BLaER1 treated with 17β-estradiol and CSF1 and Interleukin-3, amounts not matched to agents 10 nM and 100 nM (cell line): ENCODE measurements around the gene KDSR.

Experiments
- H3K27ac ChIP-seq, 11 experiments: shearing (Covaris generic); formaldehyde crosslinking; 2 replicates each; pipeline ENCODE4 v1.8.1; 2022
- H3K27me3 ChIP-seq, 11 experiments: shearing (Covaris generic); formaldehyde crosslinking; 2 replicates each; pipeline ENCODE4 v1.8.1; 2022
- H3K36me3 ChIP-seq, 11 experiments: shearing (Covaris generic); formaldehyde crosslinking; 2 replicates each; pipeline ENCODE4 v1.8.1; 2022
- H3K4me1 ChIP-seq, 10 experiments: shearing (Covaris generic); formaldehyde crosslinking; 2 replicates each; pipeline ENCODE4 v1.8.1; 2022
- H3K4me2 ChIP-seq, 11 experiments: shearing (Covaris generic); formaldehyde crosslinking; 2 replicates each; pipeline ENCODE4 v1.8.1; 2022
- H3K4me3 ChIP-seq, 10 experiments: shearing (Covaris generic); formaldehyde crosslinking; 2 replicates each; pipeline ENCODE4 v1.8.1; 2022
- H3K9ac ChIP-seq, 11 experiments: shearing (Covaris generic); formaldehyde crosslinking; 2 replicates each; pipeline ENCODE4 v1.8.1; 2022
- H3K9me3 ChIP-seq, 11 experiments: shearing (Covaris generic); formaldehyde crosslinking; replicated peaks in 1 of 11; 2 replicates each; pipeline ENCODE4 v1.8.1; 2022
- H4K20me1 ChIP-seq, 11 experiments: shearing (Covaris generic); formaldehyde crosslinking; 2 replicates each; pipeline ENCODE4 v1.8.1; 2022
- Cebpa-rat ChIP-seq, 11 experiments: shearing (Covaris generic); IDR thresholded peaks; 2 replicates each; pipeline ENCODE4 v1.8.1; 2022

KDSR gene

DNA sequence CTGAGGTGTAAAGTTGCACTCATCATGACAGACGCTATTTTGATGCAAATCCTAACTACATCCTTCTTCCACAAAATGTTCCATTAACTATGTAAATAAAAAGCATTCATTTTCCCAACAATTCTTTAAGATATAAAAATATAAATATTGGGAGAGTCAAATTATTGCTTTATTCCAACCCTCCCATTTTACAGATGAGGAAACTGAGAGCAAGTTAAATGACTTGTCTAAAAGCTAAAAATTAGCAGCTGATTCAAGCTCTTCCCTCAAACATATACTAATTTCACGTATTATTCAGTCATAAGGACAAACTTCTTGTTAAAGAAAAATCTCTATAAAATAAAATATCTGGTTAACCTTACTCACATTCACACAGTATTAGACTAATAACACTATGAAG, 16.8 kb downstream of the KDSR start:
- Histone ChIP-seq H3K36me3 (peaks cover 95 to 100% (median 99%) of the 10 kb centered on the region in 11 experiments), H3K9ac (no peak overlapping the region), H3K4me1 (peaks cover 0 to 4% (median 0%) of the 10 kb centered on the region in 10 experiments; a peak in 1 of 20 replicates), H3K27ac (no peak overlapping the region), H4K20me1 (peaks cover 0 to 1% (median 0%) of the 10 kb centered on the region in 11 experiments; a peak in 1 of 22 replicates), H3K4me3 (no peak overlapping the region), H3K4me2 (no peak overlapping the region), H3K27me3 (no peaks in the 10 kb centered on the region), H3K9me3 (no peaks in the 10 kb centered on the region)
- TF ChIP-seq Cebpa-rat (IDR thresholded peaks at IDR 0.05) = no peak

- no peak overlapping the region for H3K27ac ChIP-seq
- no peak overlapping the region for H3K9ac ChIP-seq
- peaks cover 0 to 6% (median 0%) of the 10 kb centered on the region in 10 experiments; a peak in 1 of 20 replicates for H3K4me1 ChIP-seq
- no peaks in the 10 kb centered on the region for H3K9me3 ChIP-seq
- H3K4me2 ChIP-seq = no peak overlapping the region
- H3K4me3 ChIP-seq = no peak overlapping the region
- H4K20me1 ChIP-seq = peaks cover 0 to 13% (median 0%) of the 10 kb centered on the region in 11 experiments; a peak in 2 of 22 replicates
- peaks cover 96 to 100% (median 99%) of the 10 kb centered on the region in 11 experiments for H3K36me3 ChIP-seq
- no peak for TF ChIP-seq Cebpa-rat (IDR thresholded peaks at IDR 0.05)
- H3K27me3 ChIP-seq = no peaks in the 10 kb centered on the region
These were observed 18.4 kb downstream of the KDSR start for GRCh38 chr18:63348508-63349136.

DNA sequence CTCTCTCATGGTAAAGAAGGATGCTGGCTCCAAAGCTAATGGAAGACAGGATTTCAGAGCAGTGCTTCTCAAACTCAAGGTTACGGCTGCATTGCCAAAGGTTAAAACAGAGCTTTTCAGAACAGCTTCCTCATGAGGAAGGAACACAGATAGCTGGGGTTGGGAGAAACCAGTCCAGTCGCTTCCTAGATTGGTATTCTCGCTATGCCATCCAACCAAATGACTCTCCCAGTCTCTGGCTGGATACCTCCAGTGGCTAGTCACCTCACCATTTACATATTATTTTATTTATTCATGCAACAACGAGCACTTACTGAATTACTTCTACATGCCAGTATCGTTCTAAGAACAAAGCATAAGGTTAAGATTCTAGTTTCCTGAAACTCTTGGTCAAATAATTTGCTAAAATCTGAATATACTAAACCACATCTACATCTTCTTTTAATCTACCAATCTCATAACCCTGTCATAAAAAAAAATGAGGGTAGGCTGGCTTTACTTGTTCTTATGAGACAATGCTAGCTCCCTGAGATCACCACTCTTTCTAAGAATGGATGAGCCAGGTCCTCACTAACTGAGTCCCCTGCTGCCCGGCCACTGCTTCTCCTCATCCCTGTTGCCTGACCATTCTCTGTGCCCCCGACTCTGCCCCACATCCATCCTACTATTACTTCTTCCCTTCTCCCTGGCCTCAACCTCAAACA, 20.4 kb downstream of the KDSR start:
- Histone ChIP-seq H3K4me1 (peaks cover 0 to 6% (median 0%) of the 10 kb centered on the region in 10 experiments; a peak in 1 of 20 replicates), H3K9ac (no peak overlapping the region), H3K27ac (no peak overlapping the region), H3K4me3 (no peak overlapping the region), H3K4me2 (no peak overlapping the region), H3K27me3 (no peaks in the 10 kb centered on the region), H4K20me1 (peaks cover 0 to 13% (median 0%) of the 10 kb centered on the region in 11 experiments; a peak in 2 of 22 replicates), H3K9me3 (no peaks in the 10 kb centered on the region), H3K36me3 (peaks cover 92 to 100% (median 99%) of the 10 kb centered on the region in 11 experiments)
- TF ChIP-seq Cebpa-rat (IDR thresholded peaks at IDR 0.05) = no peak

GRCh38 chr18:63346031-63346430, 21.0 kb downstream of the KDSR start:
- no peak for TF ChIP-seq Cebpa-rat (IDR thresholded peaks at IDR 0.05)
- Histone ChIP-seq H3K4me2 (no peak overlapping the region), H3K36me3 (peaks cover 86 to 100% (median 95%) of the 10 kb centered on the region in 11 experiments)

GRCh38 chr18:63344918-63345317, 22.1 kb downstream of the KDSR start:
- no peaks in the 10 kb centered on the region for H3K9me3 ChIP-seq
- no peak overlapping the region for H3K4me2 ChIP-seq
- peaks cover 0 to 6% (median 0%) of the 10 kb centered on the region in 10 experiments; a peak in 1 of 20 replicates for H3K4me1 ChIP-seq
- H3K27ac ChIP-seq = no peak overlapping the region
- TF ChIP-seq Cebpa-rat (IDR thresholded peaks at IDR 0.05) = no peak
- peaks cover 0 to 13% (median 0%) of the 10 kb centered on the region in 11 experiments; a peak in 2 of 22 replicates for H4K20me1 ChIP-seq
- no peaks in the 10 kb centered on the region for H3K27me3 ChIP-seq
- H3K4me3 ChIP-seq = no peak overlapping the region
- peaks cover 84 to 100% (median 94%) of the 10 kb centered on the region in 11 experiments for H3K36me3 ChIP-seq
- no peak overlapping the region for H3K9ac ChIP-seq

More at GRCh38 chr18:63346031-63346430, 21.0 kb downstream of the KDSR start:
- Histone ChIP-seq H3K4me3 (no peak overlapping the region), H3K9ac (no peak overlapping the region), H4K20me1 (peaks cover 0 to 13% (median 0%) of the 10 kb centered on the region in 11 experiments; a peak in 2 of 22 replicates), H3K27me3 (no peaks in the 10 kb centered on the region), H3K9me3 (no peaks in the 10 kb centered on the region), H3K4me1 (peaks cover 0 to 6% (median 0%) of the 10 kb centered on the region in 10 experiments; a peak in 1 of 20 replicates), H3K27ac (no peak overlapping the region)

DNA sequence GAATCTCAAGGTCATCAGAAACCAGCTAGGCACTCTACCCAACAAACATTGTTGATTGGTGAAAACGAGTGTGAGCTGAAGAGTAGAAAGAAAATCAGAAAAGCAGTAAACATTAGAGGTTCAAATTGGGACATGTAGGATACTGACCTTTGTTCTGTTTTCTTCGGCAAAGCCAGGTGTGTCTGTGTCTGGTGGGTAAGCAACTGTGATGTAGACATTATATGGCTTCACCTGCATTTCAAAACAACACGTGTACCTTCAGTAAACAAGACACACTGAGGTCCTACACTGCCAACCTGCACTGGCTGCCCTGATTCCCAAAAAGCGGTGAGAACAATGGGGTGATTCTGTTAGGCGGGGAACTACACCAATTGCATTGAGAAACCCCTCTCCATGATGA, 22.7 kb downstream of the KDSR start:
- Histone ChIP-seq H3K4me2 (no peak overlapping the region), H4K20me1 (peaks cover 0 to 13% (median 0%) of the 10 kb centered on the region in 11 experiments; a peak in 2 of 22 replicates), H3K9ac (no peak overlapping the region), H3K27ac (no peak overlapping the region), H3K4me1 (peaks cover 0 to 6% (median 0%) of the 10 kb centered on the region in 10 experiments; a peak in 1 of 20 replicates), H3K27me3 (no peaks in the 10 kb centered on the region), H3K36me3 (peaks cover 79 to 100% (median 90%) of the 10 kb centered on the region in 11 experiments), H3K4me3 (no peak overlapping the region), H3K9me3 (no peaks in the 10 kb centered on the region)
- TF ChIP-seq Cebpa-rat (IDR thresholded peaks at IDR 0.05) = no peak

DNA sequence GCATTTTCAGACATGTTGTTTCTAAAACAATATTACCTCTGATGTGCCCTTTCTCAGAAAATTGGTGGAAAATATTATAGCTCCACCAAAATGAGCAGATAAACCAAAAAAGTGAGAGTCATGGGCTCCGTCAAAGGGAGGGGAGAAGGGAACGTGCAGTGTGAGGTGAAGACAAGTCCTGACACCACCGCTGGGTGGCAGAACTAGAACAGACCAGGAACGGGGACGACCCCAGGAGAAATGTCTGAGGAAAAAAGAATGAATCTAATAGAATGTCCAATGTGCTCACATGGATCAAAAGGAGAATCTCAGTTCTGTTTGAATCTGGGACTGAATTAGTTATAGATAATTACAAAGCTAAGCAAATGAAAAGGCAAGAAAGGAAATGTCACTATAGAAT, 24.8 kb downstream of the KDSR start:
- Histone ChIP-seq H3K27ac (no peak overlapping the region), H3K9ac (no peak overlapping the region), H4K20me1 (peaks cover 0 to 13% (median 0%) of the 10 kb centered on the region in 11 experiments; a peak in 2 of 22 replicates), H3K4me3 (no peak overlapping the region), H3K4me1 (peaks cover 0 to 6% (median 0%) of the 10 kb centered on the region in 10 experiments; a peak in 1 of 20 replicates), H3K27me3 (no peaks in the 10 kb centered on the region), H3K4me2 (no peak overlapping the region), H3K9me3 (no peaks in the 10 kb centered on the region), H3K36me3 (peaks cover 79 to 100% (median 90%) of the 10 kb centered on the region in 11 experiments)
- TF ChIP-seq Cebpa-rat (IDR thresholded peaks at IDR 0.05) = no peak

- no peak for TF ChIP-seq Cebpa-rat (IDR thresholded peaks at IDR 0.05)
- Histone ChIP-seq H3K36me3 (peaks cover 78 to 100% (median 87%) of the 10 kb centered on the region in 11 experiments), H3K9me3 (no peaks in the 10 kb centered on the region), H3K27ac (no peak overlapping the region), H3K4me1 (no peaks in the 10 kb centered on the region; a peak in 1 of 20 replicates), H3K9ac (no peak overlapping the region), H3K27me3 (no peaks in the 10 kb centered on the region), H3K4me2 (no peak overlapping the region), H4K20me1 (peaks cover 0 to 10% (median 0%) of the 10 kb centered on the region in 11 experiments; a peak in 1 of 22 replicates), H3K4me3 (no peak overlapping the region)
These were observed 27.0 kb downstream of the KDSR start for GRCh38 chr18:63339920-63340484.
